HCT116 (cell line): Measurements from ENCODE around the gene LHFPL4. TPM values are rescaled to one million over a fixed set of nuclear protein-coding genes. Genes with fewer than 3 reads are reported as not detected.

Source experiments
- ATAC-seq: fragments of 200-7000 bp; cut with Tn5 transposase; 2 replicates; pipeline ENCODE4 v1.9.1; 2020; ENCODE audit warnings: mild to moderate bottlenecking, moderate library complexity
- BruUV-seq: library from RNA; stranded (reverse); fragments of 400-500 nt; replicated peaks from 2 replicates; lab custom pipeline; 2021; lab: Mats Ljungman, UMichigan
- CTCF ChIA-PET: fragments of 300-600 bp; sonication (Branson Sonifier 250); formaldehyde crosslinking; loops from one replicate; lab custom pipeline; 2021; ENCODE audit warnings: antibody characterized with exemption; lab: Charles Lee
- POLR2A ChIA-PET: fragments of 300-600, 350-600 bp; sonication (Branson Sonifier 250); formaldehyde crosslinking; loops from one replicate; lab custom pipeline; 2021; ENCODE audit warnings: antibody characterized with exemption; lab: Charles Lee
- RAD21 ChIA-PET, 2 experiments: fragments of 300-600 bp; sonication (Branson Sonifier 250); formaldehyde crosslinking; loops; one replicate each; lab custom pipeline; 2023; ENCODE audit warnings: low total read pairs in 2 of 2; ENCODE audit not compliant: uncharacterized antibody in 2 of 2, unreplicated experiment in 2 of 2, low non-redundant PET in 1 of 2; lab: Charles Lee
- DNase-seq: peaks from one replicate; pipeline ENCODE4 v3.0.0-alpha.2; 2010; ENCODE audit warnings: low read depth, low spot score
- H2AFZ ChIP-seq: fragments of 200-600 bp; shearing (Covaris generic), sonication (generic); 2 replicates; pipeline ENCODE4 v1.6.1; 2017; ENCODE audit warnings: low read depth, mixed run types, mixed read lengths, antibody characterized with exemption, low read length; ENCODE audit not compliant: poor library complexity, severe bottlenecking
- H3K27ac ChIP-seq: 2 replicates; pipeline ENCODE4 v1.5.1; 2012; ENCODE audit warnings: low read depth, low read length
- H3K27me3 ChIP-seq: fragments of 200-600 bp; sonication (generic); 2 replicates; pipeline ENCODE4 v1.6.1; 2016; ENCODE audit warnings: mixed run types, low read length, mixed read lengths; ENCODE audit not compliant: insufficient read depth
- H3K36me3 ChIP-seq, 2 experiments: fragments of 200-500 bp in 1 of 2; fragments of 200-600 bp in 1 of 2; sonication (Bioruptor generic) in 1 of 2; sonication (generic) in 1 of 2; 2 replicates each; pipeline versions ENCODE4 v1.5.1 to v1.6.1; 2014 to 2016; ENCODE audit warnings: low read length in 2 of 2, inconsistent platforms in 1 of 2, mixed read lengths in 1 of 2, mixed run types in 1 of 2; ENCODE audit not compliant: insufficient read depth in 2 of 2, control insufficient read depth in 1 of 2
- H3K4me1 ChIP-seq, 2 experiments: fragments of 200-600 bp in 1 of 2; sonication (generic) in 1 of 2; 2 replicates each; pipeline versions ENCODE4 v1.5.1 to v1.6.1; 2012 to 2017; ENCODE audit warnings: low read length in 2 of 2, inconsistent platforms in 1 of 2, mild to moderate bottlenecking in 1 of 2, mixed read lengths in 1 of 2, mixed run types in 1 of 2, moderate library complexity in 1 of 2; ENCODE audit not compliant: insufficient read depth in 2 of 2, control insufficient read depth in 1 of 2
- H3K4me2 ChIP-seq: fragments of 200-600 bp; sonication (generic); 2 replicates; pipeline ENCODE4 v1.6.1; 2017; ENCODE audit warnings: mixed run types, low read length, mixed read lengths
- H3K4me3 ChIP-seq, 2 experiments: fragments of 200-600 bp in 1 of 2; sonication (generic) in 1 of 2; replicated peaks in 1 of 2; 2 replicates each; pipeline ENCODE4 v1.5.1; 2011 to 2016; ENCODE audit warnings: low read length in 2 of 2, control low read depth in 1 of 2, low read depth in 1 of 2, mild to moderate bottlenecking in 1 of 2, mixed read lengths in 1 of 2, mixed run types in 1 of 2
- H3K79me2 ChIP-seq: fragments of 200-600 bp; sonication (generic); 2 replicates; pipeline ENCODE4 v1.6.1; 2017; ENCODE audit warnings: mild to moderate bottlenecking, mixed run types, low read length, moderate library complexity, mixed read lengths; ENCODE audit not compliant: insufficient read depth
- H3K9ac ChIP-seq: fragments of 200-600 bp; sonication (generic); 2 replicates; pipeline ENCODE4 v1.6.1; 2016; ENCODE audit warnings: low read length, mixed read lengths
- H3K9me2 ChIP-seq: fragments of 200-600 bp; sonication (generic), shearing (Covaris generic); 2 replicates; pipeline ENCODE4 v1.6.1; 2017; ENCODE audit warnings: mixed run types, mild to moderate bottlenecking, moderate library complexity; ENCODE audit not compliant: insufficient read depth
- H3K9me3 ChIP-seq, 2 experiments: fragments of 200-500 bp in 1 of 2; fragments of 200-600 bp in 1 of 2; sonication (Bioruptor generic) in 1 of 2; sonication (generic) in 1 of 2; 2 replicates each; pipeline ENCODE4 v1.6.1; 2014 to 2017; ENCODE audit warnings: low read length in 2 of 2, mixed read lengths in 2 of 2, inconsistent platforms in 1 of 2, low read depth in 1 of 2, mild to moderate bottlenecking in 1 of 2, mixed run types in 1 of 2, moderate library complexity in 1 of 2; ENCODE audit not compliant: control insufficient read depth in 1 of 2, insufficient read depth in 1 of 2
- H4K20me1 ChIP-seq: fragments of 200-600 bp; sonication (generic), shearing (Covaris generic); 2 replicates; pipeline ENCODE4 v1.6.1; 2017; ENCODE audit warnings: mixed run types, mild to moderate bottlenecking, moderate library complexity; ENCODE audit not compliant: insufficient read depth
- ATF3 ChIP-seq: IDR thresholded peaks from 2 replicates; pipeline ENCODE4 v1.6.1; 2012
- CBX3 ChIP-seq: IDR thresholded peaks from 2 replicates; pipeline ENCODE4 v1.6.1; 2012; ENCODE audit warnings: low read depth
- CTCF ChIP-seq, 3 experiments: fragments of 200-600 bp in 1 of 3; sonication (generic) in 1 of 3; IDR thresholded peaks in 2 of 3; conservative IDR thresholded peaks in 1 of 3; 2 replicates each; pipeline ENCODE4 v1.5.1; 2012 to 2017; ENCODE audit warnings: low read depth in 2 of 3, low read length in 2 of 3, antibody characterized with exemption in 1 of 3, borderline replicate concordance in 1 of 3, control low read depth in 1 of 3, mild to moderate bottlenecking in 1 of 3, mixed read lengths in 1 of 3, mixed run types in 1 of 3, moderate library complexity in 1 of 3; ENCODE audit not compliant: insufficient read depth in 1 of 3
- EZH2 ChIP-seq: fragments of 200-600 bp; sonication (generic); IDR thresholded peaks from 2 replicates; pipeline ENCODE4 v1.6.1; 2017; ENCODE audit warnings: antibody characterized with exemption, mixed run types
- EZH2phosphoT487 ChIP-seq: fragments of 200-600 bp; IDR thresholded peaks from 2 replicates; pipeline ENCODE4 v1.6.1; 2018; ENCODE audit warnings: antibody characterized with exemption, borderline replicate concordance
- FOSL1 ChIP-seq: IDR thresholded peaks from 2 replicates; pipeline ENCODE4 v1.6.1; 2012; ENCODE audit warnings: low read depth
- JUND ChIP-seq: IDR thresholded peaks from 2 replicates; pipeline ENCODE4 v1.6.1; 2012
- MAX ChIP-seq: IDR thresholded peaks from 2 replicates; pipeline ENCODE4 v1.6.1; 2012
- POLR2A ChIP-seq: IDR thresholded peaks from 2 replicates; pipeline ENCODE4 v1.7.0; 2011; ENCODE audit warnings: borderline replicate concordance; ENCODE audit not compliant: insufficient read depth, insufficient read length; ENCODE audit errors: extremely low read depth
- SIN3A ChIP-seq: IDR thresholded peaks from 2 replicates; pipeline ENCODE4 v1.6.1; 2012; ENCODE audit warnings: low read depth
- SP1 ChIP-seq: IDR thresholded peaks from 2 replicates; pipeline ENCODE4 v1.6.1; 2012; ENCODE audit warnings: low read depth
- SRF ChIP-seq: IDR thresholded peaks from 2 replicates; pipeline ENCODE4 v1.6.1; 2012; ENCODE audit warnings: low read depth
- TCF7L2 ChIP-seq: IDR thresholded peaks from 2 replicates; pipeline ENCODE4 v1.7.0; 2011; ENCODE audit warnings: borderline replicate concordance, inconsistent platforms; ENCODE audit not compliant: insufficient read depth, insufficient read length; ENCODE audit errors: extremely low read depth
- ZBTB33 ChIP-seq: IDR thresholded peaks from 2 replicates; pipeline ENCODE4 v1.6.1; 2011; ENCODE audit warnings: mild to moderate bottlenecking, low read length, moderate library complexity; ENCODE audit not compliant: insufficient replicate concordance; ENCODE audit errors: extremely low read depth
- intact Hi-C: fragments of 100-400 bp; cut with micrococcal nuclease; formaldehyde crosslinking; loops from 2 replicates; pipeline ENCODE4 v1.10.0; 2022
- total RNA-seq: library from RNA; stranded (reverse); gene quantifications from one replicate; pipeline ENCODE4 v1.2.1, GENCODE V29; 2021; ENCODE audit not compliant: unreplicated experiment

Gene LHFPL4
- total RNA-seq, 1 experiment from 2014 or later: not detected

GRCh38 chr3:9550999-9551398 is 2.6 kb downstream of the LHFPL4 start:
- H3K9me2 ChIP-seq: no peaks in the 10 kb centered on the region
- CTCF ChIA-PET: no interaction called here
- no peak overlapping the region for H3K9ac ChIP-seq
- BruUV-seq: no TSS peak
- H3K36me3 ChIP-seq: no peaks in the 10 kb centered on the region
- H2AFZ ChIP-seq: no peak overlapping the region
- TF ChIP-seq SRF: no peak
- no peak for TF ChIP-seq ATF3
- TF ChIP-seq CBX3: no peak
- TF ChIP-seq ZBTB33: no peak
- no peak for TF ChIP-seq FOSL1
- no peak for TF ChIP-seq EZH2phosphoT487
- no peak for TF ChIP-seq POLR2A
- no peak for TF ChIP-seq JUND
- no peak for TF ChIP-seq SIN3A
- no peak for TF ChIP-seq EZH2
- no peak for TF ChIP-seq SP1
- no peak for TF ChIP-seq CTCF (IDR thresholded peaks at IDR 0.05 in 2 of 3, conservative IDR thresholded peaks at IDR 0.05 in 1 of 3; ENCODE audit: borderline replicate concordance in 1 of 3, insufficient read depth in 1 of 3, low read depth in 2 of 3, low read length in 2 of 3)
- TF ChIP-seq TCF7L2: no peak
- TF ChIP-seq MAX: no peak
- POLR2A ChIA-PET: no interaction called here
- H3K27ac ChIP-seq: no peak overlapping the region
- H3K4me3 ChIP-seq: no peak overlapping the region
- no peak overlapping the region for H3K4me2 ChIP-seq
- no peaks in the 10 kb centered on the region for H3K79me2 ChIP-seq
- peaks cover 30% of the 10 kb centered on the region for H3K27me3 ChIP-seq
- H4K20me1 ChIP-seq: no peaks in the 10 kb centered on the region
- intact Hi-C loops: no loop called here
- DNase-seq (no peak), ATAC-seq (no peak)
- no peaks in the 10 kb centered on the region for H3K9me3 ChIP-seq
- no peaks in the 10 kb centered on the region for H3K4me1 ChIP-seq
- RAD21 ChIA-PET: no interaction called here
